C4-2B (cell line): ENCODE results near the gene ZCRB1.

ENCODE experiments used
- ZFX ChIP-seq: fragments of 450-650 bp; IDR thresholded peaks from 2 replicates; pipeline ENCODE4 v1.6.1; 2017
- TF ChIP-seq, protein P1 (sequence below): fragments of 450-650 bp; conservative IDR thresholded peaks from 2 replicates; pipeline ENCODE4 v1.5.1; 2017; ENCODE audit warnings: mild to moderate bottlenecking

DNA sequence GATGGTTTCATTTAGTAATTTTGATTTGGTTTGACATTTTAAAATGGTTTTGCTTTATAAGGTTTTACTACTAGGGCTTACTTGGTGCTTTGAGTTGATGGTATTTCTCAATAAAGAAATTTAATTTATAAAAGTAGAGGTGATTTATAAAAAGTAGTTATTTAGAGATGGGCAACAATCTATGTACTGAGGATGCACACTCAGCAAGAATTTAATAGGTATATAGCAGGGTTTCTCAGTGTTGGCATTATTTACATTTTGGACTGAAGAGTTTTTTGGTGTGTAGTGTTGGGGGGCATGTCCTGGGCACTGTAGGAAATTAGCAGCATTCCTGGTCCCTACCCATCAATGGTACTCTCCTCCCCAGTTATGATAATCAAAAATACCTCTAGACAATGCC lies 47.8 kb upstream of the ZCRB1 start:
- TF ChIP-seq, protein P1, sequence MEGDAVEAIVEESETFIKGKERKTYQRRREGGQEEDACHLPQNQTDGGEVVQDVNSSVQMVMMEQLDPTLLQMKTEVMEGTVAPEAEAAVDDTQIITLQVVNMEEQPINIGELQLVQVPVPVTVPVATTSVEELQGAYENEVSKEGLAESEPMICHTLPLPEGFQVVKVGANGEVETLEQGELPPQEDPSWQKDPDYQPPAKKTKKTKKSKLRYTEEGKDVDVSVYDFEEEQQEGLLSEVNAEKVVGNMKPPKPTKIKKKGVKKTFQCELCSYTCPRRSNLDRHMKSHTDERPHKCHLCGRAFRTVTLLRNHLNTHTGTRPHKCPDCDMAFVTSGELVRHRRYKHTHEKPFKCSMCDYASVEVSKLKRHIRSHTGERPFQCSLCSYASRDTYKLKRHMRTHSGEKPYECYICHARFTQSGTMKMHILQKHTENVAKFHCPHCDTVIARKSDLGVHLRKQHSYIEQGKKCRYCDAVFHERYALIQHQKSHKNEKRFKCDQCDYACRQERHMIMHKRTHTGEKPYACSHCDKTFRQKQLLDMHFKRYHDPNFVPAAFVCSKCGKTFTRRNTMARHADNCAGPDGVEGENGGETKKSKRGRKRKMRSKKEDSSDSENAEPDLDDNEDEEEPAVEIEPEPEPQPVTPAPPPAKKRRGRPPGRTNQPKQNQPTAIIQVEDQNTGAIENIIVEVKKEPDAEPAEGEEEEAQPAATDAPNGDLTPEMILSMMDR, result no peak
- no peak for TF ChIP-seq ZFX
